ENCODE measurements around the gene TMEM135. TPM values are rescaled to one million over a fixed set of nuclear protein-coding genes. Genes with fewer than 3 reads are reported as not detected.

Gene TMEM135
- total RNA-seq, 4 donors from 2014 or later = 19.0 to 38.5 (median 29.5) TPM

DNA sequence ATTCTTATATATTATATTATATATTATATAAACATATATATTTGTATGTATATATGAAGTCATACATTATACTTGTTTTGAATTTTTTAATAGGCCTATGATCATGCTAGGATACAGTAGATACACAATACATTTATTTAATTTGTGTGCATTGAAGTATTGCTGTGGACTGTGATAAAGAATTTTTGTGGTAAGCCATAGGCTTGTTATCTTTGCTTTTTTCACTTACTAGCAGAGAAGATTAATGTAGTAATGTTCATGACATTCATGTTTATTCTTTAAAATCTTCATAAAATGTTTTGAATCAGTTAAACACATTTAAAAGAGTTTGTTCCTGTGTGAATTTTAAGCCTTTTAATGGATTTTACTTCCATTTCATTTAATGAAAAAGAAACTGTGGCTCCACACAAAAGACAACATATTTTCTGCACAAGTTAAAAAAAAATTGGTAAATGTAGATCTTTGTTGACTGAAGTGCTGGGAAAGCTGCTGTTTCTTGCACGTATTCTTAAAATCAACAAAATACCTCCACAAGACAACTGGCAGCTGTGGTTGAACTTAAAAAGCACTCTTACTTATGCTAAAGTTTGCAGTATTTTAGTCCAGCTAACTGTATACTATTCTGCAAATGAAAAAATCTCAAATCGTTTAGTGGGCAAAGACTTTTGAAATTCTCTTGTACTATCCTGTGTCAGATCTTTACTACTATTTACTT lies 156.2 kb downstream of the TMEM135 start:
- intact Hi-C loops (cut with DNase I; ENCODE audit: low total_unique reads) = no loop called here

DNA sequence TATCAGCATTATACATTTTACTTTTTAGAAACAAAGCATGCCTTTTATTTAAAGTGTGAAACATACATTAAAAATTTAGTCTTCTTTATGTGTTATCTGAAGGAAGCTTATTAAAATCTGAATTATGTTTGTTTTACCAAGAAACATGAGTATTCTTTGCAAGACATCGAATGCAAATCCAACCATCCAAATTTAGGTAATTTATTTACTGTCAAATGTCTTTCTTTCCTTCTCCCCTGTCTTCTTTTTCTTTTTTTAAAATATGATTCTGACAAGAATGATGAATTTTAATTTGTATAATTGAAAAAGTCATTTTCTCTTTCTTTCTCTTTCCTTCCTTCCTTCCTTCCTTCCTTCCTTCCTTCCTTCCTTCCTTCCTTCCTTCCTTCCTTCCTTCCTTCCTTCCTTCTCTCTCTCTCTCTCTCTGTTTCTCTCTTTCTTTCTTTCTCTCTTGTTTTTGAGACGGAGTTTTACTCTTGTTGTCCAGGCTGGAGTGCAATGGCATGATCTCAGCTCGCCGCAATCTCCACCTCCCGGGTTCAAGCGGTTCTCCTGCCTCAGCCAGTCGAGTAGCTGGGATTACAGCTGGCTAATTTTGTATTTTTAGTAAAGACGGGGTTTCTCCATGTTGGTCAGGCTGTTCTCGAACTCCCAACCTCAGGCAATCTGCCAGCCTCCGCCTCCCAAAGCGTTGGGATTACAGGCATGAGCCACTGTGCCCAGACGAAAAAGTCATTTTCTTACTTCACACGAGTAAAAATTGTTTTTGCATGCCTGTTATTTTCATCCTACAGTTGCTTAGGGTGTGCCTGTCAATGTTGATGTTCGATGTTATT lies 157.5 kb downstream of the TMEM135 start:
- Histone ChIP-seq H3K4me1 (no peaks in the 10 kb centered on the region), H3K27me3 (no peaks in the 10 kb centered on the region), H3K27ac (no peak overlapping the region), H3K36me3 (no peaks in the 10 kb centered on the region), H3K4me3 (no peak overlapping the region), H3K9me3 (no peaks in the 10 kb centered on the region)
- DNase-seq = no peak
- intact Hi-C loops (cut with DNase I; ENCODE audit: low total_unique reads) = no loop called here
- TF ChIP-seq POLR2A (IDR thresholded peaks at IDR 0.05) = no peak
- TF ChIP-seq, protein P1, sequence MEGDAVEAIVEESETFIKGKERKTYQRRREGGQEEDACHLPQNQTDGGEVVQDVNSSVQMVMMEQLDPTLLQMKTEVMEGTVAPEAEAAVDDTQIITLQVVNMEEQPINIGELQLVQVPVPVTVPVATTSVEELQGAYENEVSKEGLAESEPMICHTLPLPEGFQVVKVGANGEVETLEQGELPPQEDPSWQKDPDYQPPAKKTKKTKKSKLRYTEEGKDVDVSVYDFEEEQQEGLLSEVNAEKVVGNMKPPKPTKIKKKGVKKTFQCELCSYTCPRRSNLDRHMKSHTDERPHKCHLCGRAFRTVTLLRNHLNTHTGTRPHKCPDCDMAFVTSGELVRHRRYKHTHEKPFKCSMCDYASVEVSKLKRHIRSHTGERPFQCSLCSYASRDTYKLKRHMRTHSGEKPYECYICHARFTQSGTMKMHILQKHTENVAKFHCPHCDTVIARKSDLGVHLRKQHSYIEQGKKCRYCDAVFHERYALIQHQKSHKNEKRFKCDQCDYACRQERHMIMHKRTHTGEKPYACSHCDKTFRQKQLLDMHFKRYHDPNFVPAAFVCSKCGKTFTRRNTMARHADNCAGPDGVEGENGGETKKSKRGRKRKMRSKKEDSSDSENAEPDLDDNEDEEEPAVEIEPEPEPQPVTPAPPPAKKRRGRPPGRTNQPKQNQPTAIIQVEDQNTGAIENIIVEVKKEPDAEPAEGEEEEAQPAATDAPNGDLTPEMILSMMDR (IDR thresholded peaks at IDR 0.05) = no peak

More for the DNA sequence above, 156.2 kb downstream of the TMEM135 start:
- Histone ChIP-seq H3K27ac (no peak overlapping the region), H3K9me3 (no peaks in the 10 kb centered on the region), H3K4me1 (no peaks in the 10 kb centered on the region), H3K4me3 (no peak overlapping the region), H3K36me3 (no peaks in the 10 kb centered on the region), H3K27me3 (no peaks in the 10 kb centered on the region)
- DNase-seq = no peak
- TF ChIP-seq POLR2A (IDR thresholded peaks at IDR 0.05) = no peak
- TF ChIP-seq, protein P1 (IDR thresholded peaks at IDR 0.05) = no peak

DNA sequence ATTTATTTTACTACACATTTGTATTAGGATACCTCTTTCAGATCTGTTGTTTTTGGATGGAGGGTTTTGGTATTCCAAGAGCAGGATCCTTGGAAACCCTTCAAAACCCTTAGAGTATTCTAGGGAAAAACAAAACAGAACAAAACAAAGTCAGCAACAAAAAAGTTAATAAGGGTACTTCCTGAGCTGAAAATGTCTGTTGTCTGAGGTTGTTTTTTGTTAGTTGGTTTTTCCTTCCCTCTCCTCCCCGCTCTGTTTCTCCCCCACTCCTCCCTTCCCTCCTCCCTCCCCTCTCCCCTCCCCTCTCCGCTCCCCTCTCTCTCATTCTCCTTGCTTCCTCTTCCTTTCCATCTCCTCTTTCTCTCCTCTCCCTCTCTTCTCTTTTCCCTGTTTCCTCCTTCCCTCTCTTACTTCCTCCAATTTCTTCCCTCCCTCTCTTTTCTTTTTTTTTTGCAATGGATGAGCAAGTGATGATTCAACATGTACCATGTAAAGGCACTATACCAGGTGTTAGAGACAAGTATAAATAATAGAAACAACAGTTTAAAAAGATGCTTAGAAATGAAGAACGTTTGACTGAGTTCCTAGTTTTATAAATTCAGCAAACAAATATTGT lies 160.6 kb downstream of the TMEM135 start:
- intact Hi-C loops (cut with DNase I; ENCODE audit: low total_unique reads) = no loop called here

DNA sequence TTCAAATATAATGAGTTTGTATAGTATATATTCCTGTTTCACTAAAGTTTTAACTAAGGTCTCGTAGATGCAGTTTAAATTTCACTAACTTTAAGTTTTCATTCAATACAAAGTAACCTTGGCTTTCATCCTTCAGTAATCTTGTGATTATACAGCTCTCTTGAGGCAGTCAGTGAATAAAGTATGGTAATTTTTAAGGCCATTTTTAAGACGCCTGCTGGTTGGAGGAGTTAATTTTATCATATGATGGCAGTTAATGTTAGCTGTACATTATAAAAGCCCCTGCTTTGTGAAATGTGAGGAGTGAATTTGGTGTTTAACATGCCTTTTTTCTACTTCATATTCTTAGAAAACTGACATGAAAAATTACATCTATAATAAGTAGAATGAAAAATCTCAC lies 163.6 kb downstream of the TMEM135 start:
- DNase-seq = no peak
- H3K4me3 ChIP-seq = no peak overlapping the region
- H3K27ac ChIP-seq = no peak overlapping the region
- H3K4me1 ChIP-seq = no peaks in the 10 kb centered on the region
- intact Hi-C loops (cut with DNase I; ENCODE audit: low total_unique reads) = no loop called here
- H3K9me3 ChIP-seq = no peaks in the 10 kb centered on the region
- TF ChIP-seq, protein P1 (IDR thresholded peaks at IDR 0.05) = no peak
- TF ChIP-seq POLR2A (IDR thresholded peaks at IDR 0.05) = no peak
- H3K27me3 ChIP-seq = no peaks in the 10 kb centered on the region
- H3K36me3 ChIP-seq = no peaks in the 10 kb centered on the region

More for the DNA sequence above, 160.6 kb downstream of the TMEM135 start:
- H3K27ac ChIP-seq = no peak overlapping the region
- no peaks in the 10 kb centered on the region for H3K9me3 ChIP-seq
- no peaks in the 10 kb centered on the region for H3K27me3 ChIP-seq
- TF ChIP-seq, protein P1 (IDR thresholded peaks at IDR 0.05) = no peak
- no peak for TF ChIP-seq POLR2A (IDR thresholded peaks at IDR 0.05)
- H3K4me3 ChIP-seq = no peak overlapping the region
- H3K36me3 ChIP-seq = no peaks in the 10 kb centered on the region
- DNase-seq = no peak
- no peaks in the 10 kb centered on the region for H3K4me1 ChIP-seq
